GM19372 (cell line): ENCODE data around the gene TRIM41.
"Not testable (repeated sequence)": the region's sequence is repeated elsewhere in the genome, so short reads cannot be mapped to it uniquely, and the experiment has no call there.

Source experiments
- ATAC-seq: cut with Tn5 transposase; IDR thresholded peaks from one replicate; pipeline ENCODE4 v1.9.1; 2021; ENCODE audit warnings: mild to moderate bottlenecking, low read depth, moderate library complexity; ENCODE audit not compliant: unreplicated experiment

The TRIM41 gene

DNA sequence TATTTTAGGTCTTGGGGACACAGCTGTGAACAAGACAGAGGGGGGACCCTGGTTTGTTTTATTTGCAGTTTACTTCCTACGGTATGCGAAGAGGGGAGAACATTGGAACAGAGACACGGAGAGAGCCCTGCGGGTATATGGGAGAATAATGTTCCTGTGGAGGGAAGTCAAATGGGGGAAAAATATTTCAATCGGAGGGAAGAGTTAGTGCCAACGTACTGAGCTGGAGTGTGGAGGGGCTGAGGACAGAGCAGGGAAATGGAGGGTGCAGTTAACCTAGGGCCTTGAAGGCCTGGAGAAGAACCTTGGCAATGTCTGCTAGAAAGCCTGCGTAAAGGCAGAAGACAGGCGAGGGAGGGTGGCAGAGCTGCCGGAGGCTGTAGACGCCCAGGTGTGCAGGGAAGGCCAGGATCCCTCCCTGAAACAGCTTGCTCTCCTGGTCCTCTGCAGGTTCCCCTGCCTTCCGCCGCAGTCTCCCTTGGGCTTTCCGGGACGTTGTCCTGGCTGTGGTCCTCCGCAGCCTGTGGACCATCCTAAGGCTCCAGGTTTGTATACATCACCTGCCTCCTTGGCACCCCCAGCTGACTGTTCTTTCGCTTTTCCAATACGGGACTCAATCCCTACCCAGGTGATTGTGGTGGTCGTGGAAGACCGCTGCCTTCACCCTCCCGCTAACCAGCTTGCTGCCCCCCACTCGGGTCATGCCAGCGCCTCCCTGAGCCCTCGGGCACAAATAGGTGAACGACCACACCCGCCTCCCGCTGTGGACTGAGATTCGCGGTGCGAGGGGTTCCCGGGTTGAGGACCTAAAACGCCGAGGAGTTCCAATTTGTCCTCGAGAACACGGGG lies 22.6 kb downstream of the TRIM41 start:
- ATAC-seq: peak; percentile 1

DNA sequence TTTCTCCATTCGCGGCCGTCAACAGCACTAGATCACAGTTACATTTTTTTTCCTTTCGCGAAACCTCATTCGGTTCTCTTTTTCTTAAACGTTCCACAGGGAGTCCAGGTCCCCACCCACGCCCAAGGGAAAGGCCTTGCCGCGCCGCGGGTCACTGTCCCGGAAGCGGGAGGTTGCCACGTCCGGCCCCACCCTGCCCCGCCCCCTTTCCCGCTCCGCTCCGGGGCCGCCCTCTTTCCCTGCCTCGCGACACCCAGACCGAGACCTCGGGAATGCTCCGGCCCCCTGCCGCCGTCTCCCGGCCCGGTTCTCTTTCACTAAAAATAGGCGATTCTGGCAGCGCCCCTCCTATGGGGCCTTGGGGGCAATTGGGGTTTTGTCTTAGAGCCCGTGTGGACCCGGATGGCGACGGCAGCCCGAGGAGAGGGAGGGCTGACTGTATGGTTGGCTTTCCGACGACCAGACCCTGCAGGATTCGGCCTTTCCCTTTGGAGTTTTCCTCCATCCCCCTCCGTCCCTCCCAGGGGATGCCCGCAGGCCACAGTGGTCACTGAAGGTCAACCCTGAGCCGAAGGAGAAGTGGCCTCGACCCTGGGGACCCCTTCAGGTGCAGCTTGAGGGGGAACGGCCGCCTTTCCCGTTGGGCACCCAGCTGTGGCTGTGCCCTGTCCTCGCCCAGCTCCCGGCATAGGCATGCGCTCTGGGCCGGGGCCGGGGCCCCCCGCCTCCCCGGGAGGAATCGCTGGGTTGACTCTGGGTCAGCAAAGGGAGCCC lies 23.4 kb downstream of the TRIM41 start:
- peak; percentile 42 for ATAC-seq

DNA sequence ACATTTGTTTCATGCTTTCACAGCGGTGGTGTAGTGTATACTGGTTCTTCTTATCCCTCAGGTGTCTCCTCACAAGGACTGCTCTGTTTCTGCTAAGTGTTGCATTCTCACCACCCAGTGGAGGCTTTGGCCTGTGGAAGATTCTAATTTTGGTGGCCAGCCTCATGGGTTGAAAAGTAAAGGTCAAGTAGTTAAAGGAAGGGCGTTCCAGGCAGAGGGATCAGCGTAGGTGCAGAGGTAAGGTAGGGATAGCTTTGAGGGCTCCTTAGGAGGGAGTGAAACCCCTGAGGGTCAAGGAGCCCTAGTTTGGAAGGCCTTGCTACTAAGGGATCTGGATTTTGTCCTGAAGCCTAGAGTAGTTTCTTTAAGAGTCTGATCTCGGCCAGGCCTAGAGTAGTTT lies 25.2 kb downstream of the TRIM41 start:
- no peak for ATAC-seq

GRCh38 chr5:181255276-181255675 lies 32.2 kb downstream of the TRIM41 start:
- no peak for ATAC-seq

GRCh38 chr5:181255836-181256578 lies 32.9 kb downstream of the TRIM41 start:
- no peak for ATAC-seq

DNA sequence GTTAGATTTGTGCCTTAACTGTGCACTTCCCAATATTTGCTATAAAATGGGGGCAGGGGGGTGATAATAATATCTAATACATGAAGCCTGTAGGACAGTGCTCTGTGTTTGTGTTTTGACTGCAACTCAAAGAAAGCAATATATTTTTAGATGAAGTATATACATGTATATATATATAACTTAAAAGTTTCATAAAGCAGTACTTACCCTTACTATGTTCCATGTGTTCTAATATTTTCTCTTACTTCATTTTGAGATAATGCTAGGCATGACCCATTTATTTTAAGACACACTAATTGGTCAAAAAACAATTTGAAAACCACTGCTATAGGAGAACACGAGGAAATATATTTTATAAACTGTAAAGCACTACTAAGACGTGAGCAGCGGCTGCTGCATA lies 35.5 kb downstream of the TRIM41 start:
- no peak for ATAC-seq

DNA sequence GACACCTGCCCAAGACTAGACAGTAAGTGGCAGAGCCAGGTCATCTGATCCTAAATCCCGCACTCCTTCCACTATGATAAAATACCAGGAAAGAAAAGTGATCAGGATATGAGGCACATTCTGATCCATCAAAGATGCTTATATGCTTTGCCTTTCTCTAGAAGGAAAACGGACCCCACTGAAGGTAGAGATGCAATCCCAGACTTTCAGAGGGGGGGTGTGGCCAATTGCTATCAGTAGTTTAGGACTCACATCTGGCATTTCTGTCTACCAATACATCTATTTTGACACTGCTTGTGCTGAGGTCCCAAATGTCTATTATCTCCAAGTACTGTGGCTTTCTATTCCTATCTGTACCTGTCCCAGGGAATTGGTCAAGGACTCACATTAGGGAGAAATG lies 36.2 kb downstream of the TRIM41 start:
- ATAC-seq: no peak

DNA sequence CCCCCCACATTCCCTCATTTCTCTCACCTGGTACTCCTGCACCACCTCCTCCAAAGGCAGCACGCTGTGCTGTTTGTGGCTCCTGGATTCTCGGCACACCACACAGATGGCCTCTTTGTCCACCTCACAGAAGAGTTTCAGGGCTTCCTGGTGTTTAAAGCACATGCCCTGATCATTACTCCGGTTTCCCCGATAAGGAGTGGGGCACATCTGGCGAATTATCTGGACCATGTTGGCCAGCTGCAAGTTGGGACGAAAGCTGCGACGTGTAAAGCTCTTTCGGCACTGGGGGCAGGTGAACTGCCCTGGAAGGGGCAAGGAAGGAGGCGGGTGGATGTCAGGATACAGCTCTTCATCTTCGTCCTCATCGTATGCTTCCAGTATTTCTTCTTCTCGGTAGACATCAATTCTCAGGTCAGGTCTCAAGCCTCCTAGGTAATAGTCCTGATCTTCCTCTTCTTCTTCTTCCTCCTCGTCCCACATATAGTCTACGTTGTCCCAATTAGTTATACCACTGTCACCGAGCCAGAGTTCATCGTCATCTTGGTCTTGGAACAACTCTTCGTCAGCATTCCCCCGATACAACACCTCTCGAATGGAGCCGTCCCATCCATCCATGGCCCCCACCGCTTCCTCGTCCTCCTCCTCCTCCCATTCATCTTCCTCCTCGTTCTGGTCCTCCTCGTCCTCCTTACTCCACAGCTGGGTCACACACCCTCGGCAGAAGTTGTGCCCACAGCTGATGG lies 37.1 kb downstream of the TRIM41 start:
- no peak for ATAC-seq

- ATAC-seq: peak; percentile 74
These were observed 37.7 kb downstream of the TRIM41 start, which contains the start of gene TRIM52 for GRCh38 chr5:181260720-181261319. TSS of gene TRIM52 (minus strand) at chr5:181261143. CDS start at chr5:181260813, 330 bp downstream.

DNA sequence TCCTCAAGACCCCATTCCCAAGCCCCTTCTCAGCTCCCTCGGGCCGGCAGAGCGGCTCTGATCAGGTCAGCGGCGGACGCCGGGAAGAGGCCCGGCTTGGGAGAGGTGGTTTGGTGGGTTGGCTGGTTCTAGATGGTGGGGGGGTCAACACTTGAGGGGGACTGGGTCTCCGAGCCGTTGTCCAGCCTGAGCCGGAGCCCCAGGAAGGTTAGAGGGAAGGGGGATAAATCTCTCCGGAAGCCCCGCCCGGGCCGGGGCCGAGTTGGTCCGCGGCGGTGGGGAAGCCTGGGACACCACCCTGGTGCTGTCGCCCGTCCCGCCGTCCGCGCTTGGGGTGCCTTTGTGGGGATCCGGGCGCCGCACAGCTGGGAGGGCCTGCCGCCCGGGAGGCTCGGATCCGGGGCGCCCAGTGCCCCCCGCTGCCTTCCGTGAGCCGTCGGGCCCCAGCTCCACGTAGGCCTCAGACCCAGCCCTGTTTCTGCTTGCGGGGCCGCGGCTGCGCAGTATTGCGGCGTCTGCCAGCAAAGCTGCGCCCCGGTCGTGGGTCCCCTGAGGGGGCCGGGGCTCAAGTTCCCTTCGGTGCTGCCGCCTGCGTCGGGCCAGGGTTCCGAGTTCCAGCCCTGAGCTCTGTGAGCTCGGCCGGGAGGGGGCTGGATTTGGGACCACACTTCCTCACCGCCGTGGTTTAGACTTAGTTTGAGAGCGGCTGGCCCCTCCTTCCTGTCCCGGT lies 38.4 kb downstream of the TRIM41 start:
- ATAC-seq: peak; percentile 55

- ATAC-seq: no peak
These were observed 40.6 kb downstream of the TRIM41 start for GRCh38 chr5:181263633-181264032.

DNA sequence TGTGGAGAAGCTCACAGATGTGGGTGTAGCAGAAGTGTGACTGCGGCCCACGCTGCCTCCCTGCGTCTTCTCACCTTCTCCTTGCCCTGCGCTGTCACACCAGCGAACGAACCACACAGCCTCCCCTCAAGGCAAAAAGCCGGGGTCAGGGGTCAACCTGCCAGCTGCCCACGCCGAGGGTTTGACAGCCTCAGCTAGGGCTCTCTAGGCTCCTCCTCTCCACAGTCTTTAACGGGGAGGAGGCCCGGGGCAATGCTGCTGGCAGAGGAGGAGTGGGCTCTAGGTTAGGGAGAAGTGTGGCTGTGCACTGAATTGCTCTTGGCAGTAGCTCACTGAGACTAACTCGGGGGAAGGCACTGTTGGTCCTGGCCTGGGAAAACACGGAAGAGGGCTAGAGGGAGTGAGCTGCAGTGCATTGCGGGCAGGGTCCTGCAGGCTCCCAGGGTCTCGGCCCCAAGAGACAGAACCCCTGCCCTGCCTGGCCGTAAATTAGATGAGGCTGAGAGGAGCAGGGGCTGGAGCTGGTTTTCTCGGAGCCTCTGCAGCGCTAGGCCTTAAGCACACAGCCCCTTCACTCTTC lies 42.1 kb downstream of the TRIM41 start:
- no peak for ATAC-seq

DNA sequence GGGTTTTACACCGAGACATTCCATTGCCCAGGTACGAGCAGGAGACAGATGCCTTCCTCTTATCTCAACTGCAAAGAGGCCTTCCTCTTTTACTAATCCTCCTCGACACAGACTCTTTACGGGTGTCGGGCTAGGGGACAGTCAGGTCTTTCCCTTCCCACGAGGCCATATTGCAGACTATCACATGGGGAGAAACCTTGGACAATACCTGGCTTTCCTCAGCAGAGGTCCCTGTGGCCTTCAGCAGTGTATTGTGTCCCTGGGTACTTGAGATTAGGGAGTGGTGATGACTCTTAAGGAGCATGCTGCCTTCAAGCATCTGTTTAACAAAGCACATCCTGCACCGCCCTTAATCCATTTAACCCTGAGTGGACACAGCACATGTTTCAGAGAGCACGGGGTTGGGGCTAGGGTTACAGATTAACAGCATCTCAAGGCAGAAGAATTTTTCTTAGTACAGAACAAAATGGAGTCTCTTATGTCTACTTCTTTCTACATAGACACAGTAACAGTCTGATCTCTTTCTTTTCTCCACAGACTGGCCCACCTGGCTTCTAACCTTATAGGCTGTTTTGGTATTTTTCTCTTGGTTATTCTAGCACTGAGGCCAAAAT lies 44.3 kb downstream of the TRIM41 start:
- ATAC-seq: not testable (repeated sequence)

DNA sequence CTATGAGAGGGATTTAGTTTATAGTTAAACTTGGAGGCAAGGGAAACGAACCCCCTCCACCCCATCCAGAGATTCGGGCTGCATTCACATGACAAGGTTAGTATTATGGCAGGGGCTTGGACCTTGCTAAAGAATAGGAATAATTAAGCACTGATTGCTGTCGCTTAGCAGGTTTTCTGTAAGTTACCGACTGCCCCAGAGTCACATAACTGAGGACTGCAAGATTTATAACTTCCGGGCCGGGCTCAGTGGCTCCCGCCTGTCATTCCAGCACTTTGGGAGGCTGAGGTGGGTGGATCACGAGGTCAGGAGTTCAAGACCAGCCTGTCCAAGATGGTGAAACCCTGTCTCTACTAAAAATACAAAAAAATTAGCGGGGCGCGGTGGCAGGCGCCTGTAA lies 44.8 kb downstream of the TRIM41 start:
- not testable (repeated sequence) for ATAC-seq

DNA sequence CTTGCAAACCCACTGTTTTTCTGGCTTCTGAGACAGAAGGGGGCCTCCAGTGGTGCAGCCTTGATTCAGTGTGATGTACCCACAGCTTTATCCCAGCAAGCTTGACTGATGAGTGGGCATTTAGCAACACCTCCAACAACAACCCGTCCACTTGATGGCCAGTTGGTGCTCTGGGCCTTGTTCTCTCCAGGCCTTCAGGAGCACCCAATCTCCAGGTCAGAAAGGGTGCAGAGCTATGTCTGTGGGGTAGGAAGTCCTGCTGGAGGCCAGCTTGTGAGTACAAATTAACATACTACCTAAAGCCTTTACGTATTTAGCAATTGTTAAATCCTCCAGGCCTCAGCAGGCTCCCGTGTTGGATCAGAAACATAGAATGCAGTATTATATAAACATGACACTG lies 48.0 kb downstream of the TRIM41 start:
- ATAC-seq: no peak

DNA sequence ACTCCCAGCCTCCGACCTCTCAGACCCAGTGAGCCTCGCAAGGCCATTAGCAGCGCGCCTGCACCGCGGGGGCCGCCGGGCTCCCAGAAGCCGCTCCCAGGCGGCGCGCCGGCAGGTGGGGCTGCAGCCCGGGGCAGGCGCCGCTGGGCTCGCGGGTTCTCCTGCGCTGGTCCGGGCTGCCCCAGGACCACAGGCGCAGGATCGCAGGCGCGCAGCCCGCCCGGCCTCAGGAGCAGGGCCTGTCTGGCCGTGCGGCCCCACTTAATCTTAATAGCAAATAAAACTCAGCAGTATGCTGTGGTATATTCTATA lies 50.3 kb downstream of the TRIM41 start:
- ATAC-seq: not testable (repeated sequence)

- ATAC-seq: no peak
These were observed 57.2 kb downstream of the TRIM41 start for GRCh38 chr5:181280251-181280762.
